T-helper 17 cell (primary cell): ENCODE data around the gene PTGR3. TPM values are rescaled to one million over a fixed set of nuclear protein-coding genes. Genes with fewer than 3 reads are reported as not detected.
A peak's percentile ranks its signal among the peaks of the same experiment; 100 is the strongest.

Source experiments
- ATAC-seq: fragments of 150-1000 bp; cut with Tn5 transposase; 2 replicates; pipeline ENCODE4 v1.10.0; 2021; ENCODE audit warnings: mild to moderate bottlenecking, moderate library complexity
- DNase-seq, 3 donors: peaks; one replicate each; pipeline versions ENCODE4 v3.0.0 to v3.0.0-alpha.2; 2020 to 2021
- H3K9me3 ChIP-seq: one replicate; pipeline ENCODE4 v1.7.0; 2013; ENCODE audit warnings: low read length, mild to moderate bottlenecking; ENCODE audit not compliant: control insufficient read depth, poor library complexity, severe bottlenecking
- H3K27ac Mint-ChIP-seq: one replicate; pipeline ENCODE4 v1.8.0; 2022; ENCODE audit warnings: mild to moderate bottlenecking, moderate library complexity, mixed read lengths
- H3K27me3 Mint-ChIP-seq: one replicate; pipeline ENCODE4 v1.8.0; 2022; ENCODE audit warnings: mixed read lengths
- H3K36me3 Mint-ChIP-seq: one replicate; pipeline ENCODE4 v1.8.0; 2022; ENCODE audit warnings: low read depth, mixed read lengths
- H3K4me1 Mint-ChIP-seq: one replicate; pipeline ENCODE4 v1.8.0; 2022; ENCODE audit warnings: mild to moderate bottlenecking, mixed read lengths
- H3K4me3 Mint-ChIP-seq: one replicate; pipeline ENCODE4 v1.8.0; 2022; ENCODE audit warnings: mild to moderate bottlenecking, moderate library complexity, mixed read lengths
- total RNA-seq, 4 donors: library from RNA in 2 of 4; stranded (reverse) in 2 of 4; gene quantifications; one replicate each; pipeline ENCODE4 v1.2.3 and lab custom pipeline; 2022 to 2026

PTGR3 gene
- total RNA-seq, 2 donors from 2014 or later, result 20.8 to 25.1 TPM

DNA sequence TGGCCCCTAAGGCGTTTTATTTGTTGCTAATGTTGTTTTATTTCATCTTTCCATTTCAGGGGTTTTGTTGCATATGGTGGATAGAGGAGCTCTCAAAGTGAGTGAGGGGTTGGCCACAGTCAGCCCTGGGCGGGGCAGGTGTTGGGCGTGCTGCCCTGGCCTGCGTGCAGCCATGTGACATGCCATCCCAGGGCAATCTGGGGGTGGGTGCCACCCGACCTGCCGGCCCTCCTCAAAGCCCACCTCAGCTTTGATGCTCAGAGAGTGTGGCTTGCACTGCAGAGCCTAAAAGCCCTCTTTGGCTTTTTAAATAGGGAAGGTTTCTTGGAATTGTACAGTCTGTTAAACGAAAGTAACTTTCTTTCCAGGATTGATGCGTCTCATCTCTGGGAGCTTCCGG, 20.0 kb upstream of the PTGR3 start:
- H3K36me3 Mint-ChIP-seq, result no peaks in the 10 kb centered on the region
- no peak for ATAC-seq
- no peak overlapping the region for H3K27ac Mint-ChIP-seq
- no peak for DNase-seq
- H3K4me1 Mint-ChIP-seq, result peaks cover 13% of the 10 kb centered on the region
- no peaks in the 10 kb centered on the region for H3K27me3 Mint-ChIP-seq
- no peaks in the 10 kb centered on the region for H3K9me3 ChIP-seq
- no peak overlapping the region for H3K4me3 Mint-ChIP-seq

DNA sequence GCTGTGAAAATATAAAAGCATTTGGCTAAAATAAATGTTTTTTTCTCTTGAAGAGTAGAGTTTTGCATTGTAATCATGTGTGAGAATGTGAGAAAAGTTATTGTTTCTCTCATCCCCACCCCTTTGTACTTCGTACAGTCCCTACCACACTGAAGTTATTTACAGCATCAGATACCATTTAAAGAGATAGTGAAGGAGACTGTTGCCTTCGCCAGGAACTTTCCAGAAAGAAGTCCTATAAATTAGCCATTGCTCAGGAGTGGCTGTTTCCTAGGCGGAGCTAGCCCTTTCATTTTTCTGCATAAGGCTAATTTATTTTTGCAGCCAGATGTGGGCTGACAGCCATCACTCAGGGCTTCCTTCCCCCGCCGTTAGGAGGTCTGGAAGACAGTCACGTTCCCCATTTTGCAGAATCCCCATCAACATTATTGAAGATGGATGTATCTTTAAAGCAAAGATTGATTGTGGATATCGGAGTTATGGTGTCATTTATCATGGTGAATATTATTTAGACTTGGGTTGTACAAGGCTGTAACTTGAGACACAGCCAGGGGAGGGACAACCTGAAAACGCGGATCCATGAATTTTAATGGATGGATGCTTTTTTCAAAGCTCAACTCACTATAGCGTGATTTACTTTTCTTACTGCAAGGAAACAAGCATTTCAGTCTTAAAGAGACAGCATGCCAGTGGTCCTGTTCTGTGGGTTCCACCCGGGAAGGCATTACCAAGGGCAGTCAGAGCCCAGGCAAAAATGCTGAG, 18.8 kb upstream of the PTGR3 start:
- DNase-seq, result no peak
- H3K4me1 Mint-ChIP-seq, result peaks cover 15% of the 10 kb centered on the region
- no peaks in the 10 kb centered on the region for H3K27me3 Mint-ChIP-seq
- no peak overlapping the region for H3K4me3 Mint-ChIP-seq
- ATAC-seq, result no peak
- no peaks in the 10 kb centered on the region for H3K36me3 Mint-ChIP-seq
- peak overlapping the region; percentile 39 for H3K27ac Mint-ChIP-seq
- no peaks in the 10 kb centered on the region for H3K9me3 ChIP-seq

DNA sequence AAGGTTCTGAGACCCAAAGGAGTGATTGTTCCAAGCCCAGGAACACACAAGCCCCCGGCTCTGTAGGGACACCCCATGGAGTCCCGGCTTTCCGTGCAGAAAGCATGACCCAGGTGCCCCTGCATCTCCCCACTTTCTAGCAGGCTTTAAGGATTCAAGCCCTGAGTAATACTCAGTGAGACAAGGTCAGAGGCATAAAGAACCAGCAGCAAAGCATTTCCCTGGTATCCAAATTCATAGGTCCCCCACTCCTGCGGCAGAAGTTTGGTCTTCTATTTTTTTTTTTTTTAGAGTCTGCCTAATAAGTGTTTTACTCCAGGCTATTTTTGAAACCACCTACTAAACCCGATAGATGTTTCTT, 18.0 kb upstream of the PTGR3 start:
- Mint-ChIP-seq H3K27ac (peak overlapping the region; percentile 39), H3K36me3 (no peaks in the 10 kb centered on the region), H3K27me3 (no peaks in the 10 kb centered on the region), H3K4me1 (peaks cover 17% of the 10 kb centered on the region), H3K4me3 (no peak overlapping the region)
- ATAC-seq (no peak), DNase-seq (no peak)
- H3K9me3 ChIP-seq, result no peaks in the 10 kb centered on the region

DNA sequence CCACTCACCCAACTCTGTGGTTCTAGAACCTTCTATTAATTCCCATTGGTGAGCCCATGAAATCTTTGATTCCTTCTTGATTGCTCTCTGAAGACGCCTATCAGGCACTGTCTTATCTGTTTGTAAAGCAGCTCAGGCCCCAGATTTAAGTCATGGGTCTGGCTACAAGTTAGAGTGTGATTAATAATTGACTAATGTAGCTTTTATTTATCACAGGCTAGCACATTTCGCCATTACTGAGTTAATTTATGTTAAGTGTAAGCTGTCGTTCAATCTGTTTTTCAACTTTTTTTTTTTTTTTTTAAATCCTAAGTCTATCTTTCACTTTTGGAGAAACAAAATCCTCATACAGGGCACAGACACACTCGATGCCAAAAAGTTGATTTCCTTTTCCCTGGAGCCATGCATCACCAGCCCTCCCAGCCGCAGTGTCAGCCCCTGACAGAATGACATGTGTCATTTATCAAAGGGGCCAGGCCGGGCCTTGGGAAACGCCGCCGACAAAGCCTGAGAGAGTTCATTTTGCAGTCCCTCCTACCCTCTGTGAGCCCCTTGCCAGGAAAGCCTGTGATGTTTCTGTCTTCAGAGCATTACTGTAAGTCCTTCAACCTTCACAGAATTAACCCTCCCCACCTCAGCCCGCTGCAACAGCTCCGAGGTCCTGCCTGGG, 17.5 kb upstream of the PTGR3 start:
- ATAC-seq (no peak), DNase-seq (no peak)
- Mint-ChIP-seq H3K27me3 (no peaks in the 10 kb centered on the region), H3K36me3 (no peaks in the 10 kb centered on the region), H3K4me1 (peaks cover 18% of the 10 kb centered on the region), H3K27ac (peak overlapping the region; percentile 39), H3K4me3 (no peak overlapping the region)
- no peaks in the 10 kb centered on the region for H3K9me3 ChIP-seq

DNA sequence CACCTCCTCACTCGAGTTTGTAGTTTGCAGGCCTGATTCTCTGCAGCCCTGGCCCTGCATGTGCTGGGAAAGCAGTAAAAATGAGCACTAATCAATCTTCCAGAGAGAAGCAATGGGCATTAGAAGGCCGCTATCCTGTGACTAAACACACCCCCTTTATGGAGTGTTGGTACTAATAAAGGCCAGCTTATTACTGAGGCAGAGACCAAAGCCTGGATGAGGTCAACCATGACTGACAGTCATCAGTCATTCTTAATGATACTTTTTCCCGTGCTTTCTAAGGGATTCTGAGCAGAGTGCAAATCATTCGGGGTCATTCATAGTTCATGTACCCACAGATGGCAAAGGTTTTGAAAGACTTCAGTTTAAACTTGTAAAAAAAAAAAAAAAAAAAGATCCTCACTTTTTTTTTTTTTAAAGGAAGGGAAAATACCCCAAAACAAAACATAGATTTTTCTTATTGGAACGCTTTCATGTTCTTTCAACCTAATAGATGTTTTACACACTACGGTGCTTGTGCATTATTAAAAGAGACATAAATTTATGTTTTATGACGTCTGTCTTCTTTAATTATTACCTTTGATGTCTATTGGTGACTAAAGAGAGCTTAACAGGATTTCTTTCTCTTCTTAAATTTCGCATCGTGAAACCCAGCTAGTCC, 14.9 kb upstream of the PTGR3 start:
- H3K9me3 ChIP-seq, result no peaks in the 10 kb centered on the region
- Mint-ChIP-seq H3K27ac (no peak overlapping the region), H3K27me3 (no peaks in the 10 kb centered on the region), H3K36me3 (no peaks in the 10 kb centered on the region), H3K4me3 (no peak overlapping the region), H3K4me1 (peaks cover 17% of the 10 kb centered on the region)
- DNase-seq (no peak), ATAC-seq (no peak)

DNA sequence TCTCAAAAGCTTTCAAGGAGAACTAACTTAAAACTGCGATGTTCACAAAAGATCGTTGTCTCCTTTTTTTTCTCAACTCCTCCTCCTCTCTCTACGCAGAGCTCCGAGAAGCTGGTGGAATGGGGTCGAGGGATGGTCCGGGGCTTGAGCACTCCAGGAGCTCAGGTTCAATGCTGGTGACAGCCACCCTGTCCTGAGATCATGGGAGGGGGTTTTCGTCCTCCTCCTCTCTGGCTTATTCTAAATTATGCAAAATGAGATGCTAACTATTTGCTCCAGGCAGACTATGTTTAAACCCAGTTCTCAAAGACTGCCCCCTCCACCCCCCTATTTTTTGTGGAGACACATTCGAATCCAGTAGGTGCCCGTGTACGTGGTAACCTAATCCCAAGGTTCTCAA, 13.5 kb upstream of the PTGR3 start:
- Mint-ChIP-seq H3K4me3 (no peak overlapping the region), H3K36me3 (no peaks in the 10 kb centered on the region), H3K27me3 (no peaks in the 10 kb centered on the region), H3K27ac (no peak overlapping the region), H3K4me1 (peaks cover 21% of the 10 kb centered on the region)
- H3K9me3 ChIP-seq, result no peaks in the 10 kb centered on the region
- DNase-seq (no peak), ATAC-seq (no peak)

DNA sequence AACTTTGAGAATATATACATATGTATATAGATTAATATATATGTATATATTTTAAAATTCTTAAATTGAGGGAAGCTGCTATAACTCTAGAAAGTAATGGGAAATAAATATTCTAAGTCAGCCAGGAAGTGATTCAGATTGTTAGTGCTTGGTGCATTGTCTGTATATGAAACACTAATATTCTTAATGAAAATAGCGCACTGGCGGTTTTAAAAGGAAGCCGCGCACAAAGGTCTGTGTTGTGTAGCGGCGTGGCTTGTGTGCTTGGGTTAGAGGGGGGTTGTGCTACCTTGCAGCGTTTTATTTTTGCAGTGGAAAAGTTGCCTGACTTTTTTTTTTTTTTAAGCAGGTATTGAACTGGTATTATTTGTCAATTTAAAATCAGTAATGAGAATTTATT, 13.0 kb upstream of the PTGR3 start:
- H3K27ac Mint-ChIP-seq, result no peak overlapping the region

DNA sequence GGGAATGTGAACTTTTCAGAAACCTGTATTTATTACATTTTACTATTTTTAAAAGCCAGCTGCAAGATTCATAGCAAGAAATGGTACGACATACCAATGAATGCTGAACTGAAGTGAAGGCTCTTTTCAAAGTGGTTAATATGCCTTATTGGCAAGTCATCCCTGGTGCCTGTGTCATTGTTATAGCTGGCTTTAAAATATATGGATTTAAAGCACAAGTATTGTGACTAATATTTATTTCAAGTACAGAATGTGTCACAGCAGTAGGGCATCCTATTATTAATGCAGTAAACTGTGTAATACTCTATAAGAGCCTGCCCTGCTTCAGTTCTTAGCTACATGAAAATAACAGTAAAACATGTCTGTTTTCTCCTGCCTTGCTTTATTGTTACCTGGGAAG, 12.5 kb upstream of the PTGR3 start:
- Mint-ChIP-seq H3K4me1 (peaks cover 26% of the 10 kb centered on the region), H3K4me3 (no peak overlapping the region), H3K36me3 (no peaks in the 10 kb centered on the region), H3K27ac (no peak overlapping the region), H3K27me3 (no peaks in the 10 kb centered on the region)
- no peaks in the 10 kb centered on the region for H3K9me3 ChIP-seq
- DNase-seq (no peak), ATAC-seq (no peak)

More for the DNA sequence above, 13.0 kb upstream of the PTGR3 start:
- no peak overlapping the region for H3K4me3 Mint-ChIP-seq
- no peak for ATAC-seq
- H3K9me3 ChIP-seq, result no peaks in the 10 kb centered on the region
- peaks cover 21% of the 10 kb centered on the region for H3K4me1 Mint-ChIP-seq
- no peaks in the 10 kb centered on the region for H3K36me3 Mint-ChIP-seq
- no peak for DNase-seq
- H3K27me3 Mint-ChIP-seq, result no peaks in the 10 kb centered on the region

DNA sequence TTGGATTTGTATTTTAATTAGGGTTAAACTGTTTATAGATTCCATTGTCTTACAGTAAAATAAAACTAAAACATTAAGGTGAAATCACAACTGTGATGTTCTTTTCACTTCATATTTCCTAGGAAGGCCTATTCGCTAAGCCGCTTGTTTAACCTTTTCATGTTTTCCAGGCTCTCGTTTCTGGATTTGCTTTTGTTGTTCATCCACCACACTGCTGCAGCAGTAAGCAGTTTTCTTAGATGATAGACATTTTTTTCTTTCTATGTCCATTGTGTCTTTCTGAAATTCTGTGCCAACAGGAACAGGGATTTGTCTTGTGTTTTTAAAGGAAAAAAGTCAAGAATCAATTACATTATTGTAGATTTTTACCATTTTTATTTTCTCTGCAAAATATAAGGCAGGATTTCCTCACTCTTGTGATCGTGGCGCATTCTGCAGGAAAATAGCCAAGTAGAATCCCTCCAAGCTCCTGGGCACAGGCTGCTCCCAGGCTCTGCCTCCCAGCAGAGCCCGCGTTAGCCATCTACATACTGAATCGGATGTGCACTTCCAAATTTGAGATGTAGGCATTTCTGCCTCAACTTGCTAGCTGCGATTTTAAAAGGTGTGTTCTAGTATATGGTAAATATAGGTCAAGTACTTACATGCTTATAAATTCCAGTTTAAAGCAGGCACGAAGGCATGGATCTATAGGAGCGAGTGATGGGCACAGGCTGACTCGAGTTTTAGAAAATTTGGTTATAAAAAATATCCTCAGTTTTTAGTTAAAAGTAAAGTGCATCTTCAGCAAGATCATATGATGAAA, 11.8 kb upstream of the PTGR3 start:
- peaks cover 27% of the 10 kb centered on the region for H3K4me1 Mint-ChIP-seq

DNA sequence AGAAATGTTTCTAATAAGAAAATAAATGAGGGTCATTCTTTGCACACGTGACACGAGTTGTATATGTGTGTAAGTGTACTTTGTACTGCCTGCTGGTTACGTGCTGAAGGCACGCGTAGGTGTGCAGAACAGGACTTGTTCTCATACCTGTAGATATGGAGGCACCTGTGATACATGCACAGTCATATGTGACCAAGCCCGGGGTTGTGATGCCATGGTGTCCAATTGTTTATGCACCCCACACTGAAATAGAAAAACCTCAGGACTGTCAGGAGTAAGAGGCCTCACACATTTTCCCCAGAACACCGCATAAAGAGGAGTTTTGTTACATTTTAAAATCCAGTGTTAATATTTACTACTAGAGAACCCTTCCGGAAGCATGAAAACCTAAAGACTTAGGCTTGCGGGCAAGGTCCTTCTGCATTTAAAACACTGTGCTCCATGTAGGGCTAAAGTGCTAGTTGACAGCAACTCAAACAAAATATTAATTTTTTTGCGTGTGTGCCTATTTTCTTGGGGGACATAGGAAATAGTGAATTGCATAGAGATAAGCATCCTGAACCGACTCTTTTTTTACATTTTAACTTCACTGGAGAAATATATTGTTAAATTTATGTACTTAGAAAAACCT, 10.9 kb upstream of the PTGR3 start:
- peaks cover 36% of the 10 kb centered on the region for H3K4me1 Mint-ChIP-seq
- H3K36me3 Mint-ChIP-seq, result no peaks in the 10 kb centered on the region
- no peak overlapping the region for H3K4me3 Mint-ChIP-seq

More for the DNA sequence above, 11.8 kb upstream of the PTGR3 start:
- Mint-ChIP-seq H3K27ac (no peak overlapping the region), H3K27me3 (no peaks in the 10 kb centered on the region), H3K36me3 (no peaks in the 10 kb centered on the region), H3K4me3 (no peak overlapping the region)
- DNase-seq (no peak), ATAC-seq (no peak)
- H3K9me3 ChIP-seq, result no peaks in the 10 kb centered on the region

DNA sequence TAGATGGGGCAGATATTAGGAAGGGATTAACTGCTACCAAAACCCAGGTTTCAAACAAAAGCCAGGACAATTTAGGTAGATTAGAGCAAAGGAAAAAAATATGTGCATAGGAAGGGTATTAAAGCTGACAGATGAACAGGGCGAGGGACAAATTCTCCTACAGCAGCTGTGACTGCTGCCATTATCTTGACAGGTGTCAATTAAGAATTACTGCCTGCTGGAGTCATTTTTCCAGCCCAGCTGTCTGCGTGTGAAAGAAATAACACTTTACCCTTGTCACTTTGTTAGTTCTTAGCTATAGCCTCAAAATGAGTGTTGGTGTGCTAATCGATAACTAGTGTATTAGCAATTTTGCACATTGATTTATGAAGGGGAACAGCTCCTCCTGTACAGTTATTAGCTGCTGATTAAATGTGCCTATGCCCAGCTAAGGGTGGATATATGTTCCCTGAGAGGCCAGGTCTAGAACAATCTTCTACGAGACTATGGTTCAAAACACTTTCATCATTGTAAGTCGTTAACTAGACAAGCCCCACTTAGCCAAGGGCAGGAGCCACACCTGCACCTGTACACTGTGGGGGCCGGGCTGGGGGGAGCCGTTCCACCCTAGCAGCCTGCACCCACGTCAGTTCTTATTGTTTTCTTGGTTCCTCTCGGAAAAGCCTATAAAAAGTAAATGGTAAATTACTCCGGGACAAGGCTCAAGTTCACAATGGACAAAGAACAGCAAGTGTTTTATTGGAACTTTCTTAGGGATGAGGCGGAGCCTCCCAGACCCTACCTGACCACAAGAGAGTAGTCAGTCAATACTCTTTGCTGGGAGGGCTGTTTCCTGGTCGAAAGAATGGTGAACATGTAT, 9.4 kb upstream of the PTGR3 start:
- H3K36me3 Mint-ChIP-seq, result no peaks in the 10 kb centered on the region
- DNase-seq (no peak), ATAC-seq (no peak)
- peaks cover 43% of the 10 kb centered on the region for H3K4me1 Mint-ChIP-seq
- no peak overlapping the region for H3K4me3 Mint-ChIP-seq
- peak overlapping the region; percentile 94 for H3K27ac Mint-ChIP-seq
- H3K27me3 Mint-ChIP-seq, result no peaks in the 10 kb centered on the region
- no peaks in the 10 kb centered on the region for H3K9me3 ChIP-seq

More for the DNA sequence above, 10.9 kb upstream of the PTGR3 start:
- H3K27me3 Mint-ChIP-seq, result no peaks in the 10 kb centered on the region
- DNase-seq (no peak), ATAC-seq (no peak)
- H3K27ac Mint-ChIP-seq, result peak overlapping the region; percentile 29
- no peaks in the 10 kb centered on the region for H3K9me3 ChIP-seq
